ENCODE results near the gene CNTNAP2.

CNTNAP2 gene

DNA sequence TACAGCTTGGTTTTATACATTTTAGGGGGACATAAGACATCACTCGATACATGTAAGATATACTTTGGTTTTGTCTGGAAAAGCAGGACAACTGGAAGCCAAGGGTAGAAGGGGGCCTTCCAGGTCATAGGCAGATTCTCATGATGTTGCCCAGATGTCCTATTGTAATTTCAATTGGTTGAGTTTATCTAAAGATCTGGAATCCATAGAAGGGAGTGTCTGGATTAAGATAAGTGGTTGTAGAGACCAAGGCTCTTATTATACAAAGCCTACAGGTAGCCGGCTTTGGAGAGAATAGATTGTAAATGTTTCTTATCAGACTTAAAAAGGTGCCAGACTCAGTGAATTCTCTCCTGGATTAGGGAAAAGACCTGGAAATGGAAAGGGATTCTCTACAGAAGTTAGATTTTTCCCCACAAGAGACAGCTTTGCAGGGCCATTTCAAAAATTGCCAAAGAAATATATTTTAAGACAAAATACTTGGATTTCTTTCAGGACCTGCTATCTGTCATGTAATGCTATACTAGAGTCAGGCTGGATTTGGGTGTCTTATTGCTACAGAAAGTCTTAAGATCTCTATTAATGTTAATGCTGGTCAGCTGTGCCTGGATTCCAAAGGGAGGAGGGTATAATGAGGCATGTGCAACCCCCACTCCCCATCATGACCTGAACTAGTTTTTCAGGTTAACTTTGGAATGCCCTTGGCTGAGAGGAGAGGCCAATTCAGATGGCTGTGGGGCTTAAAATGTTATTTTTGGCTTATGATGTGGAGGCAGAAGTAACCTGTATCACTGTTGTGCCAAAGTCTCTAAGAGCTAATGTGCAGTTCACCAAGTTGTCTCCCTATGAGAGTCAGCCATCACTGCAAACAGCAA, 1962.8 kb downstream of the CNTNAP2 start:
- DNase-seq (ENCODE audit: low read depth) = no peak
- H3K4me3 ChIP-seq (ENCODE audit: low read depth, low read length) = no peak overlapping the region
- TF ChIP-seq, protein P1, sequence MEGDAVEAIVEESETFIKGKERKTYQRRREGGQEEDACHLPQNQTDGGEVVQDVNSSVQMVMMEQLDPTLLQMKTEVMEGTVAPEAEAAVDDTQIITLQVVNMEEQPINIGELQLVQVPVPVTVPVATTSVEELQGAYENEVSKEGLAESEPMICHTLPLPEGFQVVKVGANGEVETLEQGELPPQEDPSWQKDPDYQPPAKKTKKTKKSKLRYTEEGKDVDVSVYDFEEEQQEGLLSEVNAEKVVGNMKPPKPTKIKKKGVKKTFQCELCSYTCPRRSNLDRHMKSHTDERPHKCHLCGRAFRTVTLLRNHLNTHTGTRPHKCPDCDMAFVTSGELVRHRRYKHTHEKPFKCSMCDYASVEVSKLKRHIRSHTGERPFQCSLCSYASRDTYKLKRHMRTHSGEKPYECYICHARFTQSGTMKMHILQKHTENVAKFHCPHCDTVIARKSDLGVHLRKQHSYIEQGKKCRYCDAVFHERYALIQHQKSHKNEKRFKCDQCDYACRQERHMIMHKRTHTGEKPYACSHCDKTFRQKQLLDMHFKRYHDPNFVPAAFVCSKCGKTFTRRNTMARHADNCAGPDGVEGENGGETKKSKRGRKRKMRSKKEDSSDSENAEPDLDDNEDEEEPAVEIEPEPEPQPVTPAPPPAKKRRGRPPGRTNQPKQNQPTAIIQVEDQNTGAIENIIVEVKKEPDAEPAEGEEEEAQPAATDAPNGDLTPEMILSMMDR (IDR thresholded peaks at IDR 0.05; ENCODE audit: control insufficient read depth, extremely low read depth, insufficient read depth) = no peak

DNA sequence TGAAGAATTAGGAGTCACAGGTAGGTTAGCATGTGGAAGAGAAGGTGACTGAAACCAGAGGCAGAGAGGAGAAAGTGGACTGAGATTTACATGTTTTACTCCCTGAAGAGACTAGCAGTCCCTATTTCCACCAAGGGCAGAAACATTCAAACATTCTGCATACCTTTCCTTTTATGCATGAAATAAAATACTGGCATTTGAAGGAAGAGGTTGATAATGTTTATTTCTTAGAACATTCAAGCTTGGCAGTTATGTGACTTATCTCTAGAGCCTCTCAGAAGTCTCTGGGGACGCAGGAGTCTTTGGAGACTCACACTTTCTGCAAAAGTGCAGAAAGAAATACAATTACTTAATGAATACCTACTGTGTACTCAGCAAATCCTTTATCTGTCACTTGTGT, 1966.8 kb downstream of the CNTNAP2 start:
- no peak for DNase-seq (ENCODE audit: low read depth)
- TF ChIP-seq, protein P1 (IDR thresholded peaks at IDR 0.05; ENCODE audit: control insufficient read depth, extremely low read depth, insufficient read depth) = no peak

DNA sequence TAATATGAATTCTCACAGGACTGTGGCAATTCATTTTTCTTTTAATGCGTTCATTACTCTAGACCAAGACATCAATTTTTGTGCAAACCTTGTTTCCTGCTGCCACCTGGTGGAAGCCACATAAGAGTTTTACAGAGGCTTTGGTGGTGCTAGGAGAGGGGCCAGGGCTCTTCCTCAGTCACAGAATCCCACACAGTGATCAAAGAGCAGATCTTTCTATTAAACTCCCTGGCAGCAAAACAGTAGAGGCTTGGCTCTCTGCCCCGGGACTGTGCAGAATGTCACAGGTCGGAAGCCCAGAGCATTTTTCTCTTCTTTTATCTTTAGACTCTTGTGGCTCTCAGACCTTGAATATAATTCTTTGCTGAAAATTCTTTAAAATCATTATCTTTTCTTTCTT, 1967.5 kb downstream of the CNTNAP2 start:
- no peak overlapping the region for H3K4me3 ChIP-seq (ENCODE audit: low read depth, low read length)
- TF ChIP-seq, protein P1 (IDR thresholded peaks at IDR 0.05; ENCODE audit: control insufficient read depth, extremely low read depth, insufficient read depth) = peak; percentile 79
- DNase-seq (ENCODE audit: low read depth) = peak; percentile 21

More for the DNA sequence above, 1966.8 kb downstream of the CNTNAP2 start:
- no peak overlapping the region for H3K4me3 ChIP-seq (ENCODE audit: low read depth, low read length)

- TF ChIP-seq, protein P1 (IDR thresholded peaks at IDR 0.05; ENCODE audit: control insufficient read depth, extremely low read depth, insufficient read depth) = no peak
- no peak overlapping the region for H3K4me3 ChIP-seq (ENCODE audit: low read depth, low read length)
- DNase-seq (ENCODE audit: low read depth) = no peak
These were observed 1975.3 kb downstream of the CNTNAP2 start for GRCh38 chr7:148091882-148092281.

DNA sequence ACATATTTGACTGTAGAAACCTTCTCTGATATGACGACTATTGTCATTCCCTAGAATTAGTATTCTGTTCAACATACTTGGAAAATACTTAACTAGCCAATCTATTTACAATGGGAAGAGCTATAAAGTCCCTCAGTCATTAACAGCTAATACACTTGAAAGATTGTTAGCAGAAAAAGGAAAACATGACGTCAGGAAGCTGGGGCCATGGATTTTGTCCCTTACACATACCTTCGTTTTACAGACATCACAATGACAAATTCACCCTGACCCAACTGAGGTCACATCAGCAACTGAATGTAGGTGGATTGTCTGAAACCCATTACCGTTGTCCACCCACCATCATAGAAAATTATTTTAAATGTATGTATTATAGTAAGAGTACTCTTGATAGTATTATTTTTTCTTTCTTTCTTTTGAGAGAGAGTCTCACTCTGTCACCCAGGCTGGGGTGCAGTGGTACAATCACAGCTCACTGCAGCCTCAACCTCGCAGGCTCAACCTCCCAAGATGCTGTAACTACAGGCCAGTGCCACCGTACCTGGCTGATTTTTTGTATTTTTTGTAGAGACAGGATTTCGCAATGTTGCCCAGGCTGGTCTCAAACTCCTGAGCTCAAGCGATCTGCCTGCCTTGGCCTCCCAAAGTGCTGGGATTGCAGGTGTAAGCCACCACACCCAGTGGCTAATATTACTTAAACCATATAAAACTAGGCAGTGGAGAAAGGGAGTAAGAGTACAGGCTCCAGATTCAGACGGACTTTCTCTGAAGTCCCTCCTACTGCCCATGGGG, 1977.0 kb downstream of the CNTNAP2 start:
- no peak for DNase-seq (ENCODE audit: low read depth)
- TF ChIP-seq, protein P1 (IDR thresholded peaks at IDR 0.05; ENCODE audit: control insufficient read depth, extremely low read depth, insufficient read depth) = no peak
- no peak overlapping the region for H3K4me3 ChIP-seq (ENCODE audit: low read depth, low read length)

- TF ChIP-seq, protein P1 (IDR thresholded peaks at IDR 0.05; ENCODE audit: control insufficient read depth, extremely low read depth, insufficient read depth) = no peak
- DNase-seq (ENCODE audit: low read depth) = no peak
These were observed 1978.5 kb downstream of the CNTNAP2 start for GRCh38 chr7:148095066-148095465.

More at GRCh38 chr7:148095066-148095465, 1978.5 kb downstream of the CNTNAP2 start:
- H3K4me3 ChIP-seq (ENCODE audit: low read depth, low read length) = no peak overlapping the region
